ENCODE results near the gene PIP4K2C. TPM values are rescaled to one million over a fixed set of nuclear protein-coding genes. Genes with fewer than 3 reads are reported as not detected.

Gene PIP4K2C
- total RNA-seq, 1 donor from 2014 or later: 31.0 TPM

GRCh38 chr12:57575771-57576612, 15.0 kb upstream of the PIP4K2C start:
- ATAC-seq (no peak), DNase-seq (no peak)
- Histone ChIP-seq H3K27ac (no peak overlapping the region), H3K9me3 (no peaks in the 10 kb centered on the region), H3K27me3 (no peaks in the 10 kb centered on the region), H3K4me1 (no peaks in the 10 kb centered on the region), H3K36me3 (no peaks in the 10 kb centered on the region), H3K4me3 (no peak overlapping the region)
- TF ChIP-seq, protein P1, sequence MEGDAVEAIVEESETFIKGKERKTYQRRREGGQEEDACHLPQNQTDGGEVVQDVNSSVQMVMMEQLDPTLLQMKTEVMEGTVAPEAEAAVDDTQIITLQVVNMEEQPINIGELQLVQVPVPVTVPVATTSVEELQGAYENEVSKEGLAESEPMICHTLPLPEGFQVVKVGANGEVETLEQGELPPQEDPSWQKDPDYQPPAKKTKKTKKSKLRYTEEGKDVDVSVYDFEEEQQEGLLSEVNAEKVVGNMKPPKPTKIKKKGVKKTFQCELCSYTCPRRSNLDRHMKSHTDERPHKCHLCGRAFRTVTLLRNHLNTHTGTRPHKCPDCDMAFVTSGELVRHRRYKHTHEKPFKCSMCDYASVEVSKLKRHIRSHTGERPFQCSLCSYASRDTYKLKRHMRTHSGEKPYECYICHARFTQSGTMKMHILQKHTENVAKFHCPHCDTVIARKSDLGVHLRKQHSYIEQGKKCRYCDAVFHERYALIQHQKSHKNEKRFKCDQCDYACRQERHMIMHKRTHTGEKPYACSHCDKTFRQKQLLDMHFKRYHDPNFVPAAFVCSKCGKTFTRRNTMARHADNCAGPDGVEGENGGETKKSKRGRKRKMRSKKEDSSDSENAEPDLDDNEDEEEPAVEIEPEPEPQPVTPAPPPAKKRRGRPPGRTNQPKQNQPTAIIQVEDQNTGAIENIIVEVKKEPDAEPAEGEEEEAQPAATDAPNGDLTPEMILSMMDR (IDR thresholded peaks at IDR 0.05): no peak
- intact Hi-C loops (cut with DNase I): no loop called here

GRCh38 chr12:57576613-57577160, 14.3 kb upstream of the PIP4K2C start:
- intact Hi-C loops (cut with DNase I): no loop called here
- Histone ChIP-seq H3K27me3 (no peaks in the 10 kb centered on the region), H3K4me1 (no peaks in the 10 kb centered on the region), H3K27ac (no peak overlapping the region), H3K4me3 (no peak overlapping the region), H3K36me3 (no peaks in the 10 kb centered on the region), H3K9me3 (no peaks in the 10 kb centered on the region)
- ATAC-seq (no peak), DNase-seq (no peak)
- TF ChIP-seq, protein P1 (IDR thresholded peaks at IDR 0.05): no peak

DNA sequence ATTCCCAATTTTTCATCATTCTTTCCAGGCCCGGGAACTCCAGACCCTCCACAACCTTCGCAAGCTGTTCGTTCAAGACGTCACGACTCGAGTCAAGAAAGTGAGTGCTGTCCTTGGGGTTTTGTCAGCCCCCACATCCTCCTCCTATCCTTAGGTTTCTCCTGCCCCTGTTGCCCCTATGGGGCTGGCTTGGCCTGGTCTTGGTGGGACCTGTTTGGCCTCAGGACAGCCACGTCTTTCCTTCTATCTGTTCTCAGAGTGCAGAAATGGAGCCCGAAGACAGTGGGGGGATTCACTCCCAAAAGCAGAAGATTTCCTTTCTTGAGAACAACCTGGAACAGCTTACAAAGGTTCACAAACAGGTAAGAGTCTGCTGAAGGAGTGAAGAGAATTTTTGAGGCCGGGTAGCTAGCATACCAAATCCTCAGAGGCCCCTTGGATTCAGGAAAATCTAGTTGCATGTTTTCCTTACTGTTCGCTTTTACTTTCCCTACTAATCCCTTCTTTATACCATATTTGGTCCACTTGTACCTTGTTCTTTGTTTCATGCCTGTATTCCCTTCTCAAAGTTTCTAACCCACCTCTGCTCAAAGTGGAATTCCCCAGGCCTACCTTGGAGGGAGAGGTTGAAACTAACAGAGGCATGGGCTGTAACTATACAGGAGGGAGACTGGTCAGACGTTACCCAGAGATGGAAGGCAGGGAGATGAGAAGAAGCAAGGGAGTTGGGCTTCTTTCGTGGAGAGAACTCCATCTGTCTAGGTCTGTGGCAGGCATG, 12.8 kb upstream of the PIP4K2C start:
- H3K36me3 ChIP-seq: no peaks in the 10 kb centered on the region
- intact Hi-C loops (cut with DNase I): no loop called here
- TF ChIP-seq, protein P1 (IDR thresholded peaks at IDR 0.05): no peak
- no peaks in the 10 kb centered on the region for H3K9me3 ChIP-seq
- no peak overlapping the region for H3K27ac ChIP-seq
- no peaks in the 10 kb centered on the region for H3K27me3 ChIP-seq
- no peaks in the 10 kb centered on the region for H3K4me1 ChIP-seq
- ATAC-seq: no peak
- DNase-seq: no peak
- no peak overlapping the region for H3K4me3 ChIP-seq

GRCh38 chr12:57579011-57579410, 12.0 kb upstream of the PIP4K2C start:
- Histone ChIP-seq H3K27ac (no peak overlapping the region), H3K4me3 (no peak overlapping the region), H3K9me3 (no peaks in the 10 kb centered on the region), H3K27me3 (no peaks in the 10 kb centered on the region), H3K36me3 (no peaks in the 10 kb centered on the region), H3K4me1 (no peaks in the 10 kb centered on the region)
- TF ChIP-seq, protein P1 (IDR thresholded peaks at IDR 0.05): no peak
- DNase-seq (no peak), ATAC-seq (no peak)
- intact Hi-C loops (cut with DNase I): no loop called here

- no peak for DNase-seq
Measured at GRCh38 chr12:57579677-57580465, 11.1 kb upstream of the PIP4K2C start.

More at GRCh38 chr12:57579677-57580465, 11.1 kb upstream of the PIP4K2C start:
- no peaks in the 10 kb centered on the region for H3K4me1 ChIP-seq
- H3K36me3 ChIP-seq: no peaks in the 10 kb centered on the region
- no peaks in the 10 kb centered on the region for H3K9me3 ChIP-seq
- H3K4me3 ChIP-seq: no peak overlapping the region
- TF ChIP-seq, protein P1 (IDR thresholded peaks at IDR 0.05): no peak
- H3K27ac ChIP-seq: no peak overlapping the region
- no peaks in the 10 kb centered on the region for H3K27me3 ChIP-seq
- ATAC-seq: no peak
- intact Hi-C loops (cut with DNase I): loop anchor here (5.0 kb wide), 1 partner anchor 42 kb away; no protein-coding TSS in a partner anchor
